ENCODE results near the gene SECTM1. TPM values are rescaled to one million over a fixed set of nuclear protein-coding genes. Genes with fewer than 3 reads are reported as not detected.
A peak's percentile ranks its signal among the peaks of the same experiment; 100 is the strongest.

Gene SECTM1
- total and polyA plus RNA-seq, 9 of the 15 experiments (the other 6 are each of a cell fraction or from before 2014, with no cell fraction given), result 0.11 to 0.46 (median 0.18) TPM; not detected in 6

DNA sequence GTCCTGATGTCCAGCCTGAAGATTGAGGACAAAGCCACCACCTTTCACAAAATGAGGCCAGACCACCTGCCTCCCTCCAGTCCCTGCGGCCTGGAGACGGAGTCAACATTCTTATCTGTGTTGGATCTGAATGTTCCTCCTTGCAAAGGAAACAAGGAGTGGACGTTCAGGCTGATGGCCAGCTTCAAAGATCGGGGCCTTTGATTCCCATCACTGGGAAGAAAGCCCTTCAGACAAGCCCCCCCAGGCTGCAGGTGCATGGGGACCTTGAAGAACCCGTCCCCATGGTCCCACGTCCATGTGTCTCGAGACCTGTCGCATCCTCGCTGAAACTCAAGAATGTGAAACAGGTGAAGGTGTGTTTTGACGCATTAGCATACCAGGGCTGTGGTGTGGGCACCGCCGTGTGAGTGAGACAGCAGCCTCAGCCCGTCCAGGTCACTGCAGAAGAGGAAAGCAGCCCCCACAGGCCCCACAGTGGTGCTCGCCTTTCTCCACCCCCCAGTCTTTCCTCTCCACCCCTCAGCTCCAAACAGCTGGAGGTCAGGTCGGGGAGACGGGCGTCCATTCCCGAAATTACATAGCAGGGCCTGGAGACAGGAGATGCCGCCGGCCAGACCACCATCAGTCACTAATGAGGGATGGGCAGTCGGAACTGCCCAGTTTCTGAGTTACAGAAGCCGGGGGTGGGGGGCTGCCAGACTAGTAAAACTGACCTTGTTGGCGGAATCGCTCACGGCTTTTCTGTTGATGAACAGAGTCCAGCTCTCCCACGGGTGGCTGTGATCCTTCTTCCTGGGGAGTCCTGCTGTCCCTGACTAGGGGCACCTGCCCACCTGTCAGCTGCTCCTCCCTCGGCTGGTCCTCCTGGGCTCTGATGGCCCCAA is 59.2 kb downstream of the SECTM1 start:
- DNase-seq (ENCODE audit: extremely low read depth in 1 of 4, low spot score in 3 of 4), result no peak
- Histone ChIP-seq H3K36me3 (ENCODE audit: control insufficient read depth, insufficient read depth, low read length) (peaks cover 31% of the 10 kb centered on the region), H3K4me3 (peak overlapping the region; percentile 96), H3K9me3 (replicated peaks; ENCODE audit: control insufficient read depth, insufficient read depth, low read depth, low read length) (no peaks in the 10 kb centered on the region), H3K9me1 (ENCODE audit: control insufficient read depth, insufficient read depth, low read length) (peaks cover 10% of the 10 kb centered on the region), H4K20me1 (replicated peaks; ENCODE audit: control insufficient read depth, insufficient read depth, low read length) (peaks cover 29% of the 10 kb centered on the region), H3K27me3 (ENCODE audit: control insufficient read depth in 2 of 2, insufficient read depth in 2 of 2, low read length in 2 of 2) (no peaks in the 10 kb centered on the region), H3K4me2 (ENCODE audit: insufficient read depth, low read length) (peak overlapping the region; percentile 87), H3K4me1 (replicated peaks in 1 of 2; ENCODE audit: control insufficient read depth in 2 of 2, insufficient read depth in 2 of 2, low read length in 2 of 2) (peaks cover 33 to 67% of the 10 kb centered on the region in 2 experiments), H3K27ac (ENCODE audit: extremely low read depth, low read depth, low read length) (peak overlapping the region; percentile 98), H2AFZ (ENCODE audit: low read depth, low read length) (peak overlapping the region; percentile 94), H3K79me2 (ENCODE audit: control insufficient read depth, insufficient read depth, low read length) (peaks cover 41% of the 10 kb centered on the region), H3K9ac (ENCODE audit: insufficient read depth in 1 of 2, low read depth in 2 of 2, low read length in 2 of 2) (peak overlapping the region; percentile 84 to 97; a peak in 3 of 4 replicates)
- WGBS (ENCODE audit: insufficient coverage, low coverage, missing lambda C conversion rate), result 49% methylated on average over 22 of the region's 27 CpGs
- ChIA-PET CTCF (ENCODE audit: low intra/inter-chr PET ratio) (interaction anchor here (0.6 kb wide), 1 partner anchor 16 kb away, joined by 3 read pairs; no protein-coding TSS in a partner anchor), POLR2A (interaction anchor here (0.6 to 5.6 kb wide), 7 partner anchors 9 to 244 kb away, joined by 3 to 37 read pairs (median 4); no protein-coding TSS in a partner anchor)
- in situ Hi-C loops (cut with MboI) (no loop called here), intact Hi-C loops (cut with micrococcal nuclease) (no loop called here)
- ATAC-seq, result no peak
- FAIRE-seq, result no peak
- no TSS peak for BruUV-seq (replicated peaks)
- TF ChIP-seq HDGF (IDR thresholded peaks at IDR 0.05) (0 out of 2 replicates have a peak, but pooled peaks have one; percentile 62), HMGN3 (IDR thresholded peaks at IDR 0.05; ENCODE audit: borderline replicate concordance, extremely low read depth, insufficient read length, low read depth, low read length) (peak; percentile 2), PYGO2 (tag; IDR thresholded peaks at IDR 0.05) (no peak), NR3C1 (CRISPR knock-in tag; IDR thresholded peaks at IDR 0.05) (no peak), CBFB (CRISPR knock-in tag; IDR thresholded peaks at IDR 0.05) (no peak), HDAC1 (IDR thresholded peaks at IDR 0.05) (no peak), NUFIP1 (IDR thresholded peaks at IDR 0.05; ENCODE audit: partially characterized antibody) (no peak), L3MBTL2 (IDR thresholded peaks at IDR 0.05) (peak; percentile 30; the same call in 1 of the 2 replicates), ARID3B (CRISPR knock-in tag; IDR thresholded peaks at IDR 0.05; ENCODE audit: borderline replicate concordance) (no peak), ZC3H4 (CRISPR knock-in tag; IDR thresholded peaks at IDR 0.05; ENCODE audit: borderline replicate concordance) (peak; percentile 54; the same call in 1 of the 2 replicates), ZNF232 (CRISPR knock-in tag; IDR thresholded peaks at IDR 0.05) (no peak), ZNF253 (CRISPR knock-in tag; conservative IDR thresholded peaks at IDR 0.05) (no peak), ZSCAN29 (IDR thresholded peaks at IDR 0.05) (no peak), ZNF239 (CRISPR knock-in tag; IDR thresholded peaks at IDR 0.05) (no peak), GABPB2 (CRISPR knock-in tag; conservative IDR thresholded peaks at IDR 0.05) (no peak)
- TF ChIP-seq, protein P1, sequence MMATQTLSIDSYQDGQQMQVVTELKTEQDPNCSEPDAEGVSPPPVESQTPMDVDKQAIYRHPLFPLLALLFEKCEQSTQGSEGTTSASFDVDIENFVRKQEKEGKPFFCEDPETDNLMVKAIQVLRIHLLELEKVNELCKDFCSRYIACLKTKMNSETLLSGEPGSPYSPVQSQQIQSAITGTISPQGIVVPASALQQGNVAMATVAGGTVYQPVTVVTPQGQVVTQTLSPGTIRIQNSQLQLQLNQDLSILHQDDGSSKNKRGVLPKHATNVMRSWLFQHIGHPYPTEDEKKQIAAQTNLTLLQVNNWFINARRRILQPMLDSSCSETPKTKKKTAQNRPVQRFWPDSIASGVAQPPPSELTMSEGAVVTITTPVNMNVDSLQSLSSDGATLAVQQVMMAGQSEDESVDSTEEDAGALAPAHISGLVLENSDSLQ (IDR thresholded peaks at IDR 0.05), result 0 out of 2 replicates have a peak, but pooled peaks have one; percentile 1
- TF ChIP-seq, protein P2, sequence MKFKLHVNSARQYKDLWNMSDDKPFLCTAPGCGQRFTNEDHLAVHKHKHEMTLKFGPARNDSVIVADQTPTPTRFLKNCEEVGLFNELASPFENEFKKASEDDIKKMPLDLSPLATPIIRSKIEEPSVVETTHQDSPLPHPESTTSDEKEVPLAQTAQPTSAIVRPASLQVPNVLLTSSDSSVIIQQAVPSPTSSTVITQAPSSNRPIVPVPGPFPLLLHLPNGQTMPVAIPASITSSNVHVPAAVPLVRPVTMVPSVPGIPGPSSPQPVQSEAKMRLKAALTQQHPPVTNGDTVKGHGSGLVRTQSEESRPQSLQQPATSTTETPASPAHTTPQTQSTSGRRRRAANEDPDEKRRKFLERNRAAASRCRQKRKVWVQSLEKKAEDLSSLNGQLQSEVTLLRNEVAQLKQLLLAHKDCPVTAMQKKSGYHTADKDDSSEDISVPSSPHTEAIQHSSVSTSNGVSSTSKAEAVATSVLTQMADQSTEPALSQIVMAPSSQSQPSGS (CRISPR knock-in tag; IDR thresholded peaks at IDR 0.05), result no peak
